HG03175 (cell line): ENCODE measurements around the gene MACROD1.
A peak's percentile ranks its signal among the peaks of the same experiment; 100 is the strongest.

ENCODE experiments used
- ATAC-seq: cut with Tn5 transposase; IDR thresholded peaks from one replicate; pipeline ENCODE4 v1.9.1; 2021; ENCODE audit warnings: mild to moderate bottlenecking, moderate library complexity; ENCODE audit not compliant: unreplicated experiment

Gene MACROD1

GRCh38 chr11:64165842-64166635 lies at the start of gene MACROD1:
MACROD1 (minus strand) TSS chr11:64166113; CDS start chr11:64165994, 119 bp downstream.
- ATAC-seq: peak; percentile 86

GRCh38 chr11:64211181-64211872 lies 45.4 kb upstream of the MACROD1 start:
- no peak for ATAC-seq

- no peak for ATAC-seq
These were observed 44.5 kb upstream of the MACROD1 start for GRCh38 chr11:64210301-64211020.

GRCh38 chr11:64209563-64209843 lies 43.6 kb upstream of the MACROD1 start:
- ATAC-seq: no peak

- no peak for ATAC-seq
These were observed 43.1 kb upstream of the MACROD1 start for GRCh38 chr11:64208796-64209562.

- ATAC-seq: peak; percentile 10
These were observed 42.3 kb upstream of the MACROD1 start for GRCh38 chr11:64208086-64208795.

- ATAC-seq: peak; percentile 61
These were observed 41.6 kb upstream of the MACROD1 start for GRCh38 chr11:64207256-64208085.

- ATAC-seq: peak; percentile 31
These were observed 40.7 kb upstream of the MACROD1 start, which contains the start of gene FERMT3 for GRCh38 chr11:64206457-64207255. FERMT3 (plus strand) TSS chr11:64206721; CDS start chr11:64207365, 644 bp downstream.

- ATAC-seq: no peak
These were observed 38.6 kb upstream of the MACROD1 start for GRCh38 chr11:64204464-64204989.

GRCh38 chr11:64204080-64204440 lies 38.1 kb upstream of the MACROD1 start:
- ATAC-seq: no peak

- no peak for ATAC-seq
These were observed 37.6 kb upstream of the MACROD1 start for GRCh38 chr11:64203421-64204079.

GRCh38 chr11:64202992-64203391 lies 37.1 kb upstream of the MACROD1 start:
- no peak for ATAC-seq

GRCh38 chr11:64201543-64201942 lies 35.6 kb upstream of the MACROD1 start:
- no peak for ATAC-seq

GRCh38 chr11:64198511-64198910 lies 32.6 kb upstream of the MACROD1 start:
- no peak for ATAC-seq

- no peak for ATAC-seq
These were observed 30.7 kb upstream of the MACROD1 start for GRCh38 chr11:64196626-64197025.

GRCh38 chr11:64192434-64192833 lies 26.5 kb upstream of the MACROD1 start:
- no peak for ATAC-seq

GRCh38 chr11:64186492-64187165 lies 20.7 kb upstream of the MACROD1 start:
- no peak for ATAC-seq
